ENCODE results near the gene COG7.

COG7 gene

DNA sequence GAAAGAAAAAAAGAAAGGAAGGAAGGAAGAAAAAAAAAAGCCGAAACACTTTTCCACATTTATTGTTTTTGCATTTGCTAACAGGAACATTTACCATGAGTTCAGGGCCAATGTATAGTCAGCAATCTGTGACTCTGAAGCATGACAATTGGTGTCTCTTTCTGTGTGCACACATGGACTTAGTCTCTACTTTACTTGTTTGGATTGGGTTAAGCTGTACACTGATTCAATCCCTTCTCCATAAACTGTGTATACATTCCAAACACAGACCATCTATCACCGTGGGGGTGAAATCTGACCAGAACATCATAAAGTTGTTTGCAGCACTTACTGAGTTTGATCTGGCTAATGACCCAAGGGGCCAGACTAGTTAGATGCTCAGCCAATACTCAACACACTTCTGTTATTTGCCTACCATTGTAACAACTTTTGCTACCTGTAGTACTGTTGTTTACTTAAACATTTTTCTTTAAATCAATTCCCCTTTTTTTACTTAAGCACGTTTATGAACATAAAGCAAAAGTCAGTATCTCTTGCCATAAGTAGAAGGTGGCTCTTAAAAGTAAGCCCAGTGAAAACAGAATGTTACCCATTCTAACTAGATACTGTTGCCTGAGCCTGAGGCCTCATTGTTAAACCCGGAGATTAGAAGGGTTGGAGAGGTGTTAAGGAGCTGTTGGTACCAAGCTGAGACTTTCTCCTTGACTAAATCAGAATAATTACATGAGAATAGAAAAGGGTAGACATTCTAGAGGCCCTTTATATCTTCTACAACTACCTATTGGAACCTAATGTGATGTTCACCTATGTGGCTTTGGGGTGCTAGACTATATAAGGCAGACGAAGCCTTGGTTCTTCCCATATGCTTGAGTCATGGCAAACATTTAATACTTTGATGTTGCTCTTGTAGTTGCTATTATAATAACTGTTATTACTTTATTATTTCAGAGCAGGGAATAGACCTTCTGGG is 109.1 kb downstream of the COG7 start:
- TF ChIP-seq, protein P1, sequence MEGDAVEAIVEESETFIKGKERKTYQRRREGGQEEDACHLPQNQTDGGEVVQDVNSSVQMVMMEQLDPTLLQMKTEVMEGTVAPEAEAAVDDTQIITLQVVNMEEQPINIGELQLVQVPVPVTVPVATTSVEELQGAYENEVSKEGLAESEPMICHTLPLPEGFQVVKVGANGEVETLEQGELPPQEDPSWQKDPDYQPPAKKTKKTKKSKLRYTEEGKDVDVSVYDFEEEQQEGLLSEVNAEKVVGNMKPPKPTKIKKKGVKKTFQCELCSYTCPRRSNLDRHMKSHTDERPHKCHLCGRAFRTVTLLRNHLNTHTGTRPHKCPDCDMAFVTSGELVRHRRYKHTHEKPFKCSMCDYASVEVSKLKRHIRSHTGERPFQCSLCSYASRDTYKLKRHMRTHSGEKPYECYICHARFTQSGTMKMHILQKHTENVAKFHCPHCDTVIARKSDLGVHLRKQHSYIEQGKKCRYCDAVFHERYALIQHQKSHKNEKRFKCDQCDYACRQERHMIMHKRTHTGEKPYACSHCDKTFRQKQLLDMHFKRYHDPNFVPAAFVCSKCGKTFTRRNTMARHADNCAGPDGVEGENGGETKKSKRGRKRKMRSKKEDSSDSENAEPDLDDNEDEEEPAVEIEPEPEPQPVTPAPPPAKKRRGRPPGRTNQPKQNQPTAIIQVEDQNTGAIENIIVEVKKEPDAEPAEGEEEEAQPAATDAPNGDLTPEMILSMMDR (IDR thresholded peaks at IDR 0.05; ENCODE audit: low read depth, low read length) = no peak
- H3K4me3 ChIP-seq (ENCODE audit: low read depth, low read length) = no peak overlapping the region

DNA sequence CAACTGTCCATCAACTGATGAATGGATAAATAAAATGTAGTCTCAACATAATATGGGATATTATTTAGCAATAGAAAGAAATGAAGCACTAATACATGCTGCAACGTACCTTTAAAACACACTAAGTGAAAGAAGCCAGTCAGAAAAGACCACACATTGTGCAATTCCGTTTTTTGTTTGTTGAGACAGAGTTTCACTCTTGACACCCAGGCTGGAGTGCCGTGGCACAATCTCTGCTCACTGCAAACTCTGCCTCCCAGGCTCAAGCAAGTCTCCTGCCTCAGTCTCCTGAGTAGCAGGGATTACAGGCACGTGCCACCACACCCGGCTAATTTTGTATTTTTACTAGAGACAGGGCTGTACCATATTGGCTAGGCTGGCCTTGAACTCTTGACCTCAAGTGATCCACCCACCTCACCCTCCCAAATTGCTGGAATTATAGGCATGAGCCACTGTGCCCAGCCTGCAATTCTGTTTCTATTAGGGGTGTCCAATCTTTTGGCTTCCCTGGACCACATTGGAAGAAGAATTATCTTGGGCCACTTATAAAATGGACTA is 110.8 kb downstream of the COG7 start:
- no peak overlapping the region for H3K4me3 ChIP-seq (ENCODE audit: low read depth, low read length)
- TF ChIP-seq, protein P1 (IDR thresholded peaks at IDR 0.05; ENCODE audit: low read depth, low read length) = no peak

DNA sequence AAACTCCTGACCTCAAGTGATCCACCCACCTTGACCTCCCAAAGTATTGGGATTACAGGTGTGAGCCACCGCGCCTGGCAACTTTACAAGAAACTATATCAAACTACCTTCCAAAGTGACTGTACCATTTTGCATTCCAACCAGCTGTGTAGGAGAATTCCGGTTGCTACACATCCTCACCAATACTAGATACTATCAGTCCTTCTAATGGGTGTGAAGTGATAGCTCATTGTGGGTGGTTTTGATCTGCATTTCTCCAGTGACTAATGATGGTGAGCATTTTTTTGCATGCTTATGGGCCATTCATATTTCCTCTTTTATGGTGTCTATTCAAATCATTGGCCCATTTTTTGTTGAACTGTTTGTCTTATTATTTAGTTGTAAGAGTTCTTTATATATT is 113.2 kb downstream of the COG7 start:
- H3K4me3 ChIP-seq (ENCODE audit: low read depth, low read length) = no peak overlapping the region
- TF ChIP-seq, protein P1 (IDR thresholded peaks at IDR 0.05; ENCODE audit: low read depth, low read length) = no peak

Data from WI38 (cell line).